Measurements from ENCODE around the gene SKA3. TPM values are rescaled to one million over a fixed set of nuclear protein-coding genes. Genes with fewer than 3 reads are reported as not detected.

The SKA3 gene
- total RNA-seq, 1 experiment from 2014 or later, result 42.1 TPM

GRCh38 chr13:21176982-21177284 is 581 bp upstream of the SKA3 start (continued):
- no peak for TF ChIP-seq ATF6 (CRISPR knock-in tag; IDR thresholded peaks at IDR 0.05)
- TF ChIP-seq SMAD4 (CRISPR knock-in tag; IDR thresholded peaks at IDR 0.05), result peak; percentile 93
- no peak; the same call in 1 of the 2 replicates for TF ChIP-seq ESRRA (CRISPR knock-in tag; IDR thresholded peaks at IDR 0.05; ENCODE audit: borderline replicate concordance)
- no peak for TF ChIP-seq ZBTB21 (CRISPR knock-in tag; IDR thresholded peaks at IDR 0.05; ENCODE audit: borderline replicate concordance)
- TF ChIP-seq NR3C1 (CRISPR knock-in tag; conservative IDR thresholded peaks at IDR 0.05; ENCODE audit: low read depth), result no peak
- TF ChIP-seq, protein P1, sequence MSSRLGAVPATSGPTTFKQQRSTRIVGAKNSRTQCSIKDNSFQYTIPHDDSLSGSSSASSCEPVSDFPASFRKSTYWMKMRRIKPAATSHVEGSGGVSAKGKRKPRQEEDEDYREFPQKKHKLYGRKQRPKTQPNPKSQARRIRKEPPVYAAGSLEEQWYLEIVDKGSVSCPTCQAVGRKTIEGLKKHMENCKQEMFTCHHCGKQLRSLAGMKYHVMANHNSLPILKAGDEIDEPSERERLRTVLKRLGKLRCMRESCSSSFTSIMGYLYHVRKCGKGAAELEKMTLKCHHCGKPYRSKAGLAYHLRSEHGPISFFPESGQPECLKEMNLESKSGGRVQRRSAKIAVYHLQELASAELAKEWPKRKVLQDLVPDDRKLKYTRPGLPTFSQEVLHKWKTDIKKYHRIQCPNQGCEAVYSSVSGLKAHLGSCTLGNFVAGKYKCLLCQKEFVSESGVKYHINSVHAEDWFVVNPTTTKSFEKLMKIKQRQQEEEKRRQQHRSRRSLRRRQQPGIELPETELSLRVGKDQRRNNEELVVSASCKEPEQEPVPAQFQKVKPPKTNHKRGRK (CRISPR knock-in tag; IDR thresholded peaks at IDR 0.05; ENCODE audit: borderline replicate concordance), result no peak
- TF ChIP-seq KAT7 (CRISPR knock-in tag; IDR thresholded peaks at IDR 0.05; ENCODE audit: borderline replicate concordance), result no peak
- no peak for TF ChIP-seq NFATC4 (CRISPR knock-in tag; IDR thresholded peaks at IDR 0.05)
- no peak for TF ChIP-seq ZNF671 (CRISPR knock-in tag; IDR thresholded peaks at IDR 0.05)
- no peak for TF ChIP-seq GRHL2 (CRISPR knock-in tag; IDR thresholded peaks at IDR 0.05; ENCODE audit: insufficient replicate concordance, severe bottlenecking)
- TF ChIP-seq ZNF263 (CRISPR knock-in tag; IDR thresholded peaks at IDR 0.05; ENCODE audit: low read depth), result no peak
- TF ChIP-seq ZNF219 (CRISPR knock-in tag; IDR thresholded peaks at IDR 0.05; ENCODE audit: borderline replicate concordance), result peak; percentile 93; the same call in 1 of the 2 replicates
- TF ChIP-seq, protein P2, sequence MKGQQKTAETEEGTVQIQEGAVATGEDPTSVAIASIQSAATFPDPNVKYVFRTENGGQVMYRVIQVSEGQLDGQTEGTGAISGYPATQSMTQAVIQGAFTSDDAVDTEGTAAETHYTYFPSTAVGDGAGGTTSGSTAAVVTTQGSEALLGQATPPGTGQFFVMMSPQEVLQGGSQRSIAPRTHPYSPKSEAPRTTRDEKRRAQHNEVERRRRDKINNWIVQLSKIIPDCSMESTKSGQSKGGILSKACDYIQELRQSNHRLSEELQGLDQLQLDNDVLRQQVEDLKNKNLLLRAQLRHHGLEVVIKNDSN (CRISPR knock-in tag; IDR thresholded peaks at IDR 0.05), result 0 out of 2 replicates have a peak, but pooled peaks have one; percentile 37
- no peak for TF ChIP-seq GABPB1 (CRISPR knock-in tag; IDR thresholded peaks at IDR 0.05)
- no peak for TF ChIP-seq PRDM15 (CRISPR knock-in tag; IDR thresholded peaks at IDR 0.05)
- TF ChIP-seq TCF7 (CRISPR knock-in tag; IDR thresholded peaks at IDR 0.05; ENCODE audit: low read depth), result no peak
- no peak for TF ChIP-seq RORB (CRISPR knock-in tag; IDR thresholded peaks at IDR 0.05)
- no peak for TF ChIP-seq CBFB (CRISPR knock-in tag; IDR thresholded peaks at IDR 0.05; ENCODE audit: low read depth)
- no peak for TF ChIP-seq OVOL2 (CRISPR knock-in tag; IDR thresholded peaks at IDR 0.05; ENCODE audit: borderline replicate concordance)
- TF ChIP-seq, protein P3, sequence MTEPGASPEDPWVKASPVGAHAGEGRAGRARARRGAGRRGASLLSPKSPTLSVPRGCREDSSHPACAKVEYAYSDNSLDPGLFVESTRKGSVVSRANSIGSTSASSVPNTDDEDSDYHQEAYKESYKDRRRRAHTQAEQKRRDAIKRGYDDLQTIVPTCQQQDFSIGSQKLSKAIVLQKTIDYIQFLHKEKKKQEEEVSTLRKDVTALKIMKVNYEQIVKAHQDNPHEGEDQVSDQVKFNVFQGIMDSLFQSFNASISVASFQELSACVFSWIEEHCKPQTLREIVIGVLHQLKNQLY (CRISPR knock-in tag; IDR thresholded peaks at IDR 0.05), result no peak
- no peak for TF ChIP-seq ELF4 (CRISPR knock-in tag; IDR thresholded peaks at IDR 0.05; ENCODE audit: low read depth)
- TF ChIP-seq, protein P4, sequence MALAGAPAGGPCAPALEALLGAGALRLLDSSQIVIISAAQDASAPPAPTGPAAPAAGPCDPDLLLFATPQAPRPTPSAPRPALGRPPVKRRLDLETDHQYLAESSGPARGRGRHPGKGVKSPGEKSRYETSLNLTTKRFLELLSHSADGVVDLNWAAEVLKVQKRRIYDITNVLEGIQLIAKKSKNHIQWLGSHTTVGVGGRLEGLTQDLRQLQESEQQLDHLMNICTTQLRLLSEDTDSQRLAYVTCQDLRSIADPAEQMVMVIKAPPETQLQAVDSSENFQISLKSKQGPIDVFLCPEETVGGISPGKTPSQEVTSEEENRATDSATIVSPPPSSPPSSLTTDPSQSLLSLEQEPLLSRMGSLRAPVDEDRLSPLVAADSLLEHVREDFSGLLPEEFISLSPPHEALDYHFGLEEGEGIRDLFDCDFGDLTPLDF (CRISPR knock-in tag; IDR thresholded peaks at IDR 0.05), result 0 out of 2 replicates have a peak, but pooled peaks have one; percentile 72
- TF ChIP-seq ZNF416 (CRISPR knock-in tag; IDR thresholded peaks at IDR 0.05), result no peak
- TF ChIP-seq PRRX2 (CRISPR knock-in tag; IDR thresholded peaks at IDR 0.05), result no peak
- TF ChIP-seq RELA (CRISPR knock-in tag; IDR thresholded peaks at IDR 0.05; ENCODE audit: borderline replicate concordance), result no peak
- TF ChIP-seq ATF3 (CRISPR knock-in tag; conservative IDR thresholded peaks at IDR 0.05), result 0 out of 2 replicates have a peak, but pooled peaks have one; percentile 46
- TF ChIP-seq, protein P5, sequence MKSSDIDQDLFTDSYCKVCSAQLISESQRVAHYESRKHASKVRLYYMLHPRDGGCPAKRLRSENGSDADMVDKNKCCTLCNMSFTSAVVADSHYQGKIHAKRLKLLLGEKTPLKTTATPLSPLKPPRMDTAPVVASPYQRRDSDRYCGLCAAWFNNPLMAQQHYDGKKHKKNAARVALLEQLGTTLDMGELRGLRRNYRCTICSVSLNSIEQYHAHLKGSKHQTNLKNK (CRISPR knock-in tag; IDR thresholded peaks at IDR 0.05), result no peak
- no peak for TF ChIP-seq HMGA2 (CRISPR knock-in tag; IDR thresholded peaks at IDR 0.05)

Measured in WTC11 (cell line).